Articular chondrocyte of knee joint (primary cell): ENCODE measurements around the gene ZNF786. TPM values are rescaled to one million over a fixed set of nuclear protein-coding genes. Genes with fewer than 3 reads are reported as not detected.

Source experiments
- small RNA-seq: library from RNA; depleted of rRNA; stranded (forward); fragments of <200 nt; gene quantifications from one replicate; pipeline ENCODE3, GENCODE V24; 2012
- total RNA-seq: library from RNA; depleted of rRNA; stranded (reverse); fragments of >200 nt; gene quantifications from 2 replicates; pipeline ENCODE4 v1.2.3, GENCODE V29; 2012

ZNF786 gene, protein sequence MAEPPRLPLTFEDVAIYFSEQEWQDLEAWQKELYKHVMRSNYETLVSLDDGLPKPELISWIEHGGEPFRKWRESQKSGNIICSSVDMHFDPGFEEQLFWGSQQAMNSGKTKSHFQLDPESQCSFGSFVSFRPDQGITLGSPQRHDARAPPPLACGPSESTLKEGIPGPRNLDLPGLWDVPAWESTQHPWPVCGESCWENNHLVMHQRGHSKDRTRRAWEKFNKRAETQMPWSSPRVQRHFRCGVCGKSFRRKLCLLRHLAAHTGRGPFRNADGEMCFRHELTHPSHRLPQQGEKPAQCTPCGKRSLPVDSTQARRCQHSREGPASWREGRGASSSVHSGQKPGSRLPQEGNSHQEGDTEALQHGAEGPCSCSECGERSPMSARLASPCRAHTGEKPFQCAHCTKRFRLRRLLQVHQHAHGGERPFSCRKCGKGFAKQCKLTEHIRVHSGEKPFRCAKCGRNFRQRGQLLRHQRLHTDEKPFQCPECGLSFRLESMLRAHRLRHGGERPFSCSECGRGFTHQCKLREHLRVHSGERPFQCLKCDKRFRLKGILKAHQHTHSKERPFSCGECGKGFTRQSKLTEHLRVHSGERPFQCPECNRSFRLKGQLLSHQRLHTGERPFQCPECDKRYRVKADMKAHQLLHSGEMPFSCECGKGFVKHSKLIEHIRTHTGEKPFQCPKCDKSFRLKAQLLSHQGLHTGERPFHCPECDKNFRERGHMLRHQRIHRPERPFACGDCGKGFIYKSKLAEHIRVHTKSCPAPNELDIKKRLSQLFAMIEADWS
- 4.3 and 4.4 TPM in 2 replicates for total RNA-seq

DNA sequence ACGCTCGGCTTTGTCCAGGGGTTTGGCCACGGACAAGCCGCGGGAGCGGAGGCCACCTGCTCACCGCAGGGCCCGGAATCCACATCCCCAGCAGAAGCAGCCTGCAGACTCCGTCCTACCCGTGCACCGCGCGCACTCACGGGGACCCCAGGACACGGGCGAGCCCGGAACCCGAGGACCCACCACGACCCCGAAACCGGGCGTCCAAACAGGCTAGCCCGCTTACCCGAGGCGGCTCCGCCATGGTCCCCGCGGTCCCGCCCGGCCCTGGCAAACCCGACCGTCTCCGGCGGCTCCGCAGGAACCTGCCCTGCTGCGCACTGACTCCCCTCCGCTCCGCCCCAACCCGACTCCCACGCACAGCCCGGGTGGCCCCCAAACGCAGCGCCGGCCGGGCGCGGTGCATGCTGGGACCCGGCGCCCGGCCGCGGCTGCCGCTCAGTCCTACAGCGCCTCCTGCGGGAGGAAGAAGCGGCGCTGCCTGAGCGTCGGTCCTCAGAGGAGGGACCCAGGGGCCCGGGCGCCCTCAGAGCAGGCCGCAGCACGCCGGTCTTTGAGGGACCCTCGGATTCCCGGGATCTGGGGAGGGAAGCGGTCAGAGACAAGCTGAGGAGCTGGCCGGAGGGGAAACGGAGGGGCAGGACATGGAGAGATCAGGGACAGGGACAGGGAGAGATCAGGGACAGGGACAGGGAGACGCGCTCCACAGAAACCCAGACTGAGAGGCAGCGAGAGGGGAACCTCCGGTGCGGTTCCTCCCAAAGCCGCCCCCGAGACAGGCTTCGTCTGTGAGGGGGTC is at the start of gene ZNF786:
TSS of gene ZNF786 (minus strand) at position 322 of the 799 bp plus-strand sequence. CDS start at position 244, 78 bp downstream.

GRCh38 chr7:149125863-149126661 is 35.5 kb upstream of the ZNF786 start, which contains the start of gene ZNF425:
TSS of gene ZNF425 (minus strand) at chr7:149126324. CDS start at chr7:149126213, 111 bp downstream.

GRCh38 chr7:149028346-149029109 is 62.0 kb downstream of the ZNF786 start, which contains the start of gene PDIA4:
TSS of gene PDIA4 (minus strand) at chr7:149028505. CDS start at chr7:149028408, 97 bp downstream.

Small RNA genes within 50 kb of the gene (small RNA-seq; reads per million reads assigned to genes)
- not detected for gene COX6B1P1
- not detected for gene RN7SL521P
- gene RNU6-650P, result not detected

Other genes starting within 250 kb of the ZNF786 start
- 12.5 and 17.3 TPM in 2 replicates for gene EZH2, start 206.4 kb downstream of the ZNF786 start, total RNA-seq
- 242 and 246 TPM in 2 replicates for gene PDIA4, start 62.2 kb downstream of the ZNF786 start, total RNA-seq
- 7.0 and 7.4 TPM in 2 replicates for gene ZNF425, start 35.6 kb upstream of the ZNF786 start, total RNA-seq
- 15.4 and 19.0 TPM in 2 replicates for gene ZNF398, start 56.7 kb upstream of the ZNF786 start, total RNA-seq
- gene ZNF282, start 104.8 kb upstream of the ZNF786 start, total RNA-seq, result 16.1 and 19.6 TPM in 2 replicates
- 4.8 and 6.2 TPM in 2 replicates for gene ZNF212, start 148.9 kb upstream of the ZNF786 start, total RNA-seq
- gene ZNF783, start 171.5 kb upstream of the ZNF786 start, total RNA-seq, result 10.2 and 11.6 TPM in 2 replicates